Activated naive CD8-positive, alpha-beta T cell treated with anti-CD3 and anti-CD28 coated beads, Interleukin-2, amount 10 ng/mL, durations not matched to agents 7 days and 5 days (primary cell): ENCODE results near the gene LAMC2. TPM values are rescaled to one million over a fixed set of nuclear protein-coding genes. Genes with fewer than 3 reads are reported as not detected.
"Not testable (repeated sequence)": the region's sequence is repeated elsewhere in the genome, so short reads cannot be mapped to it uniquely, and the experiment has no call there.

Source experiments
- ATAC-seq: fragments of 150-1000 bp; cut with Tn5 transposase; one replicate; pipeline ENCODE4 v1.10.0; 2021; ENCODE audit warnings: low read depth, moderate library complexity
- POLR2A ChIA-PET: fragments of 350-600 bp; sonication (Branson Sonifier 250); formaldehyde crosslinking; loops from one replicate; lab custom pipeline; 2021; ENCODE audit warnings: antibody characterized with exemption; lab: Charles Lee
- DNase-seq: peaks from one replicate; pipeline ENCODE4 v3.0.0; 2021
- H3K27ac Mint-ChIP-seq: one replicate; pipeline ENCODE4 v1.8.0; 2022; ENCODE audit warnings: mild to moderate bottlenecking, mixed read lengths
- H3K27me3 Mint-ChIP-seq: one replicate; pipeline ENCODE4 v1.8.0; 2022; ENCODE audit warnings: mild to moderate bottlenecking, moderate library complexity, mixed read lengths
- H3K36me3 Mint-ChIP-seq: one replicate; pipeline ENCODE4 v1.8.0; 2021; ENCODE audit warnings: mild to moderate bottlenecking, mixed read lengths
- H3K4me1 Mint-ChIP-seq: one replicate; pipeline ENCODE4 v1.8.0; 2021; ENCODE audit warnings: mixed read lengths
- H3K4me3 Mint-ChIP-seq: one replicate; pipeline ENCODE4 v1.8.0; 2022; ENCODE audit warnings: mild to moderate bottlenecking, moderate library complexity, mixed read lengths
- H3K9me3 Mint-ChIP-seq: one replicate; pipeline ENCODE4 v1.8.0; 2021; ENCODE audit warnings: mixed read lengths
- total RNA-seq, 2 experiments: library from RNA; stranded (reverse); gene quantifications; one replicate each; pipeline ENCODE4 v1.2.3, GENCODE V29; 2021

LAMC2 gene
- total RNA-seq, 2 experiments from 2014 or later, result not detected

- no peak for ATAC-seq
- DNase-seq, result no peak
- Mint-ChIP-seq H3K9me3 (no peaks in the 10 kb centered on the region), H3K27ac (no peak overlapping the region), H3K36me3 (no peaks in the 10 kb centered on the region), H3K27me3 (peaks cover 12% of the 10 kb centered on the region), H3K4me1 (peaks cover 6% of the 10 kb centered on the region), H3K4me3 (no peak overlapping the region)
- POLR2A ChIA-PET, result no interaction called here
These were observed 63.9 kb downstream of the LAMC2 start for GRCh38 chr1:183249941-183250452.

GRCh38 chr1:183251101-183251958 lies 65.3 kb downstream of the LAMC2 start:
- peaks cover 12% of the 10 kb centered on the region for H3K27me3 Mint-ChIP-seq
- H3K4me3 Mint-ChIP-seq, result no peak overlapping the region
- H3K4me1 Mint-ChIP-seq, result peaks cover 6% of the 10 kb centered on the region
- no peak overlapping the region for H3K27ac Mint-ChIP-seq
- POLR2A ChIA-PET, result no interaction called here
- ATAC-seq, result no peak
- no peak for DNase-seq
- H3K36me3 Mint-ChIP-seq, result no peaks in the 10 kb centered on the region
- H3K9me3 Mint-ChIP-seq, result no peaks in the 10 kb centered on the region

- POLR2A ChIA-PET, result no interaction called here
- Mint-ChIP-seq H3K4me1 (peaks cover 6% of the 10 kb centered on the region), H3K4me3 (no peak overlapping the region), H3K9me3 (no peaks in the 10 kb centered on the region), H3K27ac (no peak overlapping the region), H3K36me3 (no peaks in the 10 kb centered on the region), H3K27me3 (peaks cover 10% of the 10 kb centered on the region)
- DNase-seq (no peak), ATAC-seq (no peak)
These were observed 65.9 kb downstream of the LAMC2 start for GRCh38 chr1:183251959-183252450.

- Mint-ChIP-seq H3K27ac (no peak overlapping the region), H3K9me3 (no peaks in the 10 kb centered on the region), H3K4me1 (peaks cover 3% of the 10 kb centered on the region), H3K4me3 (no peak overlapping the region), H3K27me3 (peaks cover 13% of the 10 kb centered on the region), H3K36me3 (no peaks in the 10 kb centered on the region)
- no peak for ATAC-seq
- no peak for DNase-seq
- POLR2A ChIA-PET, result no interaction called here
These were observed 69.0 kb downstream of the LAMC2 start for GRCh38 chr1:183255073-183255472.

GRCh38 chr1:183259924-183260323 lies 73.9 kb downstream of the LAMC2 start:
- DNase-seq (no peak), ATAC-seq (no peak)
- no peak overlapping the region for H3K4me3 Mint-ChIP-seq
- H3K4me1 Mint-ChIP-seq, result no peaks in the 10 kb centered on the region
- H3K9me3 Mint-ChIP-seq, result no peaks in the 10 kb centered on the region
- POLR2A ChIA-PET, result no interaction called here
- H3K27ac Mint-ChIP-seq, result no peak overlapping the region
- H3K36me3 Mint-ChIP-seq, result no peaks in the 10 kb centered on the region
- peaks cover 21% of the 10 kb centered on the region for H3K27me3 Mint-ChIP-seq

GRCh38 chr1:183262628-183263200 lies 76.7 kb downstream of the LAMC2 start:
- POLR2A ChIA-PET, result no interaction called here
- no peak for ATAC-seq
- Mint-ChIP-seq H3K27ac (no peak overlapping the region), H3K27me3 (peaks cover 26% of the 10 kb centered on the region), H3K9me3 (no peaks in the 10 kb centered on the region), H3K4me3 (no peak overlapping the region), H3K4me1 (no peaks in the 10 kb centered on the region), H3K36me3 (no peaks in the 10 kb centered on the region)
- no peak for DNase-seq

- H3K9me3 Mint-ChIP-seq, result no peaks in the 10 kb centered on the region
- DNase-seq, result no peak
- peaks cover 21% of the 10 kb centered on the region for H3K27me3 Mint-ChIP-seq
- POLR2A ChIA-PET, result no interaction called here
- ATAC-seq, result no peak
- no peak overlapping the region for H3K27ac Mint-ChIP-seq
- no peaks in the 10 kb centered on the region for H3K4me1 Mint-ChIP-seq
- no peaks in the 10 kb centered on the region for H3K36me3 Mint-ChIP-seq
- no peak overlapping the region for H3K4me3 Mint-ChIP-seq
These were observed 78.0 kb downstream of the LAMC2 start for GRCh38 chr1:183263886-183264602.

GRCh38 chr1:183267646-183268431 lies 81.8 kb downstream of the LAMC2 start:
- DNase-seq, result no peak
- Mint-ChIP-seq H3K4me3 (no peak overlapping the region), H3K9me3 (no peaks in the 10 kb centered on the region), H3K4me1 (no peaks in the 10 kb centered on the region), H3K27me3 (peaks cover 18% of the 10 kb centered on the region), H3K36me3 (no peaks in the 10 kb centered on the region), H3K27ac (no peak overlapping the region)
- ATAC-seq, result no peak
- POLR2A ChIA-PET, result no interaction called here

GRCh38 chr1:183270541-183271141 lies 84.6 kb downstream of the LAMC2 start:
- POLR2A ChIA-PET, result no interaction called here
- ATAC-seq, result no peak
- H3K4me1 Mint-ChIP-seq, result no peaks in the 10 kb centered on the region
- peaks cover 7% of the 10 kb centered on the region for H3K27me3 Mint-ChIP-seq
- DNase-seq, result no peak
- H3K9me3 Mint-ChIP-seq, result no peaks in the 10 kb centered on the region
- H3K36me3 Mint-ChIP-seq, result no peaks in the 10 kb centered on the region
- H3K27ac Mint-ChIP-seq, result no peak overlapping the region
- no peak overlapping the region for H3K4me3 Mint-ChIP-seq

- H3K36me3 Mint-ChIP-seq, result no peaks in the 10 kb centered on the region
- no peak for DNase-seq
- no peak overlapping the region for H3K4me3 Mint-ChIP-seq
- peaks cover 4% of the 10 kb centered on the region for H3K27me3 Mint-ChIP-seq
- H3K27ac Mint-ChIP-seq, result no peak overlapping the region
- POLR2A ChIA-PET, result no interaction called here
- no peak for ATAC-seq
- H3K9me3 Mint-ChIP-seq, result no peaks in the 10 kb centered on the region
- H3K4me1 Mint-ChIP-seq, result no peaks in the 10 kb centered on the region
These were observed 86.4 kb downstream of the LAMC2 start for GRCh38 chr1:183272390-183272848.

- Mint-ChIP-seq H3K36me3 (no peaks in the 10 kb centered on the region), H3K27ac (no peak overlapping the region), H3K4me1 (no peaks in the 10 kb centered on the region), H3K27me3 (peaks cover 4% of the 10 kb centered on the region), H3K9me3 (no peaks in the 10 kb centered on the region), H3K4me3 (no peak overlapping the region)
- POLR2A ChIA-PET, result no interaction called here
- DNase-seq, result no peak
- no peak for ATAC-seq
These were observed 87.2 kb downstream of the LAMC2 start for GRCh38 chr1:183273300-183273699.

GRCh38 chr1:183273984-183274383 lies 87.9 kb downstream of the LAMC2 start:
- ATAC-seq, H3K27ac Mint-ChIP-seq, POLR2A ChIA-PET, H3K4me1 Mint-ChIP-seq, H3K4me3 Mint-ChIP-seq, H3K9me3 Mint-ChIP-seq, H3K36me3 Mint-ChIP-seq, DNase-seq, H3K27me3 Mint-ChIP-seq: not testable (repeated sequence)
